GM21737 (cell line): ENCODE measurements around the gene URB2.
"Not testable (repeated sequence)": the region's sequence is repeated elsewhere in the genome, so short reads cannot be mapped to it uniquely, and the experiment has no call there.

Source experiments
- ATAC-seq: cut with Tn5 transposase; IDR thresholded peaks from one replicate; pipeline ENCODE4 v1.9.1; 2021; ENCODE audit warnings: mild to moderate bottlenecking, moderate library complexity; ENCODE audit not compliant: unreplicated experiment

URB2 gene

DNA sequence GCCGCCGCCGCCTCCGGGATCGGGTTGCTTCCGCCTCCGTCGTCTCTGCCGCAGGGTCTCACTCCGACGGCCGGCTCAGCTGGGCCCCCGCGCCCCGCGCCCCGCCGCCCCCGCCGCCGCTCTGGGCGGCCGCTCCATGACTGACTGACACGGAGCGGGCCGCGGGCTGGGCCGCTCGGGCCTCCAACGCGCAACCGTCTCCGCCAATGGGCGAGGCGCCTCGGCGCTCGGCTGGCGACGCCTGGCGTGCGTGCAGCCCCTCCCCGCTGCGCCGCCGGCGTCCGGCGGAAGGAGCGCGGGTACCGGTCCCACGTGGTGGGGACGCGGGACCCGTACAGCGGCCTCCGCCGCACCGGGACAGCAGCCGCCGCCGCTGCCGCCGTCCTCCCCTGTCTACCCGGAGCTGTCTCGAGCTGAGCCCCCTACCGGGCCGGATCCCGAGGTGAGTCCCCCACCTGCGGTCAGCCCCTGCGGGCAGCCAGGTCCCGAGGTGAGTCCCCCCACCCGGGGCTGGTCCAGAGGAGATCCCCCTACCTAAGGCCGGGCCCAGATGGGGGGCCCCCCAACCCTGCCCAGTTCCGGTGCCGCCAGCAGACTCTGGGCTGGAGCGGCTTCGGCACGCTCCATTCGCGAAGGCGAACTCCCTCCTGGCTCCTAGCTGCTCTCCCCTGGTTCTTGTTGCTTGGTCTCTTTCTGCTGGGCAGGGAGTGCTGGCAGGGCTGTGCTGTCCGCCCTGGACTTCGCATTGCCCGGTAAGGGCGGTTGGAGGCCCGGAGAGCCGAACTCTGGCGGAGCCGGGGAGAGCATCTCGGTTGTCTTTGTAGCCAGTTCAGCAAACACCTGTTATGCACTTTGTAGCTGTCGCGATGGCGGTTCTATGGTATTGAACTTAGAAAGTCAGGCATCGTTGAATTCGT, at the start of gene URB2, which contains the start of gene TAF5L:
URB2 (plus strand) TSS at position 333 of the 917 bp plus-strand sequence. CDS start 1,387 bp downstream, outside the sequence.
TAF5L (minus strand) TSS at position 208 of the 917 bp plus-strand sequence. CDS start 11,640 bp downstream, outside the sequence.
- peak; percentile 85 for ATAC-seq

DNA sequence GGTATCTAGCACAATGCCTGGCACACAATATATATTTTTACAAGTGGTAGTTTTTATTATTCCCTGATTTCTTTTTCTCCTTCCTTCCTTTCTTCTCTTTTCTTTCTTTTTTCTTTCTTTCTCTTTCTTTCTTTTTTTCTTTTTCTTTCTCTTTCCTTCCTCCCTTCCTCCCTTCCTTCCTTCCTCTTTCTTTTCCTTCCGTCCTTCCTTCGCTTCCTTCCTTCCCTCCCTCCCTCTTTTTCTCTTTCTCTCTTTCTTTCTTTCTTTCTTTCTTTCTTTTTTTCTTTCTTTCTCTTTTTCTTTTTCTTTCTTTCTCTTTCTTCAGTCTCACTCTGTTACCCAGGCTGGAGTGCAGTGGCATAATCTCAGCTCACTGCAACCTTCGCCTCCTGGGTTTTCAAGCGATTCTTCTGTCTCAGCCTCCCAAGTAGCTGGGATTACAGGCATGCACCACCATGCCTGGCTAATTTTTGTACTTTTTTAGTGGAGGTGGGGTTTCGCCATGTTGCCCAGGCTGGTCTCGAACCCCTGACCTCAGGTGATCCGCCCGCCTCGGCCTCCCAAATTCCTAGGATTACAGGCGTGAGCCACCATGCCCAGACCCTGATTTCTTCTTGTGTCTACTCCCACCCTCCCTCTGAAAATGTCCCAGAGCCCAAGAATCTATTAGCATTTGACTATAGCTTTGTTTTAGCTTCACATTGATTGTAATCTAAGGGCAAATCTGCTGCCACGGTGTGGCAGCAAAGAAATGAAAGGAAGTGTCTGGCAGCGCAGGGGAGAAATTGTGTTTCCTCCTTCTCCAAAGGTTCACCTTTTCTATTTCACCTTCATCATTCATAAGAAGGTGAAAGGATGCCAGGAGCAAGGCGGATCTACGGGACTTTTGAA, 47.6 kb upstream of the URB2 start:
- ATAC-seq, result no peak

DNA sequence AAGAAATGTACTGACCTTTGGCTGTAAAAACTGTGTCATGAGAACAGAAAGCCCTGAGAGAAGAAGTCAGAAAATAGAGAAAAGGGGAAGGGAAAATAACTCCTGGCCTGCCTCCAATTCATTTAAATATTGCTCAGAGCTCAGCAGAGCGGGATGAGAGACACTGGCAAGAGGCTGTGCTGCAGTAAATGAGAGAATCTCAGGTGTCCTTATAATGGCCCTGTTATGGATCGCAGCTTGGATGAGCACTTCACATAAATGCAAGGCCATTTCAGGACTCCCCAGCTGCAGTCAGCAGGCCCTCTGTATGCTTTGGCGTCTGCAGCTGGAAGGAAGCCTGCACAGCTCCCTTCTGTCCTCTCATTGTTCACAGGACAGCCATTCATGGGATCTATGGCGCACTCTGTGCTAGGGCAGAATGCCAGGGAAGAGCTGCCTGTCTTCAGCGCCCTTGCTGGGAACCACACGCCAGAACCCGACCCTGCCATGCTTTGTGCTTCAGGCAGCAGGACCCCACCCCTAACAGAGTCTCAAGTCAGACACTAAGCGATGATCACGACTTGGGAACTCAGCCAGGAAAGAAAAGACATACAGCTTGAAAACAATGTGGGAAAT, 46.9 kb upstream of the URB2 start:
- ATAC-seq, result no peak

DNA sequence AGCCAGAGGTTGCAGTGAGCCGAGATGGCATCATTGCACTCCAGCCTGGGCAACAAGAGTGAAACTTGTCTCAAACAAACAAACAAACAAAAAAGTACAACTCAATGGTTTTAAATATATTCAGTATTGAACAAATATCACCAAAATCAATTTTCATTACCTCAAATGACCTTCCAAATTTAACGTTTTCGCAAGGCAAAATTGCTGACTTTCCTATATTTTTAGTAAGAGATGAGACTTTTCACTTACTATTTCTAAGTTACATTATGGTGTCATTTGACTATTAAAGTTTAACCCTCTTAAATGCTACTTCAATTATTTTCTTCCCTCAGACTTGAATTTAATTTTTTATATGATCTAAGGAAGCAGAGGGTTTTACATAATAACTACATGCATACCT, 44.6 kb upstream of the URB2 start:
- ATAC-seq, result no peak

DNA sequence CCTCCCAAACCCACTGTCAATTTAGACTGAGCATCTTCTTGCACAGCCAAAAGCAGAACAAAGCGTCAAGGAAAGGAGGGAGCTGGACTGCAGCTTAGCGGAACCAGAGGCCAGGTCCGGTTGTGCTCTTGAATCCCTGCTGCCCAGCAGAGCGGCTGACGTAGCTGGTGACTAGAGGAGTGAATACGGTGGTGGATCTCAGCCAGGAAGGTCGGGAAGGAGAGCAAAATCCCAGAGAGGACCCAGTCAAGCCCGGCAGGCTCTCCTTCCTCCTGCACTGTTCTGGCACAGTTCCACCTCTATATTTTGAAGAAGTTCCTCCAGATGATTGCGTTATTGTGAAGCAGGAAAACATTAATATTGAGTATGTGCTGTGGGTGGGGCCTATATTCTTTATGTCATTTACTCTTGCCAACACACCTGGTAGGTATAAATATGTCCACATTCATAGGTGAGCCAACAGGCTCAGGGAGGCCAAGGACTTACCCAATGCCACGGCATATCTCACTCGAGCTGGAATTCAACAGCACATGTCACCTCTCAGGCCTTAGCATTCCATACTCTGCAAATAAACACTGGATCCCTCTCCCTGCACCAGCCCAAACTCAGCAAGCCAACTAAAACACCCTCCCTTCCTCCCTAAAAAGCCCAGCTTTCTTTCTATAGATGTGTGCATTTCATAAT, 43.9 kb upstream of the URB2 start:
- ATAC-seq, result no peak

DNA sequence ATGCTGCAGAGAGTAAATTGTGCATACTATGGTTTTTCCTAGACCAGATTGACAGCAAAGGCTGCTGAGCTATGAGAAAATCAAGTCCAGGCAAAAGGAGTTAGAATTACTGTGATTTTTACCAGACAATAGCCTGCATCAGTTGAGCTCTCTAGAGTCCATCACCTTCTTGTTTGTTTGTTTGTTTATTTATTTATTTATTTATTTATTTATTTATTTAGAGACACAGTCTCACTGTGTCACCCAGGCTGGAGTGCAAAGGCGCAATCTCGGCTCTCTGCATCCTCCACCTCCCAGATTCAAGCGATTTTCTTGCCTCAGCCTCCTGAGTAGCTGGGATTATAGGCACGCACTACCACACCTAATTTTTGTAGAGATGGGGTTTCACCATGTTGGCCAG, 43.3 kb upstream of the URB2 start:
- no peak for ATAC-seq

DNA sequence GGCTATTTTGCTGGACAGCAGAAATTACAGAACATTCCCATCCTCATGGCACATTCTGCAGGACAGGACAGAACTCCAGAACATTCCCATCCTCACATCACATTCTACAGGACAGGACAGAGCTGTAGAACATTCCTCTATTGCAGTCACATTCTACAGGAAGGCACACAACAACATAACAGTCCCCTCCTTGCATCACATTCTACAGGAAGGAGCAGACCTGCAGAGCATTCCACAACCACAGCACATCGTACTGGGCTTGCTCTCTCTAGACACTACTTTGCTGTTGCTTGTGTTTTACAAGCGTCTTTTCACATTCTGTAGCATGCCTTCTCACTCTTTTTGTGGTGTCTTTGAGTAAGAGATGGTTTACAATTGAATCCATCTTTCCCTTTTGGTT, 40.7 kb upstream of the URB2 start:
- no peak for ATAC-seq

DNA sequence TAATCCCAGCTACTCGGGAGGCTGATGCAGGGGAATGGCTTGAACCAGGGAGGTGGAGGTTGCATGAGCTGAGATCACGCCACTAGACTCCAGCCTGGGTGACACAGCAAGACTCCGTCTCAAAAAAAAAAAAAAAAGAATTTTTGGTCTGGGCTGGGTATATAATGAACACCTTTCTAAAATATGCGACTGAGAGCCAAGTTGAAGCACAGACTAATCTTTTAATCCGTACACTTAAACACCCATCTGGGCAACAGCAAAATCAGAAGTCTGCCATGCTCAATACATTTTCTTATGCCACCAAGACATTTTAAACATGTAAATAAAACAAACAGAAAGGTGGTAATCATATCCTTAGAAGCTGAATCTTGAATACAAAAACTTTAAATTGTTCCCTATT, 35.9 kb upstream of the URB2 start:
- no peak for ATAC-seq

DNA sequence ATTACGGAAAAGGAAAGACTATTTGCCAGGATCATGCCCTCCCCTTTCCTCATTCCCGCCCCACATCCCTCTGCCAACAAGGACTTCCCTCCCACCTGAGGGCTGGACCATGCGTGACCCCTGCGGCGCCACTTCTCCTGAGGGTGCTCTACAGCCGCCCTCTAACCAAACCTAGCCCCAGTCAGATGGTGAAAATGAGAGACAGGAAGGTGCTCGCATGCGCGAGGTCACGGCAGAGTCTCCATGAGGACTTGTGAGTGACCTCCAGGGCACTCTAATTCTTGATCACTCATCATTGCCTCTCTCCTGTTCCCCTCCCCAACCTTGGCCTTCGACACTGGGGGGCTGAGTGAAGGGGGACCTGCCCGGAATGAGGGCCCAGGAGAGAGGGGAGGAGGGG, 32.2 kb upstream of the URB2 start:
- no peak for ATAC-seq

DNA sequence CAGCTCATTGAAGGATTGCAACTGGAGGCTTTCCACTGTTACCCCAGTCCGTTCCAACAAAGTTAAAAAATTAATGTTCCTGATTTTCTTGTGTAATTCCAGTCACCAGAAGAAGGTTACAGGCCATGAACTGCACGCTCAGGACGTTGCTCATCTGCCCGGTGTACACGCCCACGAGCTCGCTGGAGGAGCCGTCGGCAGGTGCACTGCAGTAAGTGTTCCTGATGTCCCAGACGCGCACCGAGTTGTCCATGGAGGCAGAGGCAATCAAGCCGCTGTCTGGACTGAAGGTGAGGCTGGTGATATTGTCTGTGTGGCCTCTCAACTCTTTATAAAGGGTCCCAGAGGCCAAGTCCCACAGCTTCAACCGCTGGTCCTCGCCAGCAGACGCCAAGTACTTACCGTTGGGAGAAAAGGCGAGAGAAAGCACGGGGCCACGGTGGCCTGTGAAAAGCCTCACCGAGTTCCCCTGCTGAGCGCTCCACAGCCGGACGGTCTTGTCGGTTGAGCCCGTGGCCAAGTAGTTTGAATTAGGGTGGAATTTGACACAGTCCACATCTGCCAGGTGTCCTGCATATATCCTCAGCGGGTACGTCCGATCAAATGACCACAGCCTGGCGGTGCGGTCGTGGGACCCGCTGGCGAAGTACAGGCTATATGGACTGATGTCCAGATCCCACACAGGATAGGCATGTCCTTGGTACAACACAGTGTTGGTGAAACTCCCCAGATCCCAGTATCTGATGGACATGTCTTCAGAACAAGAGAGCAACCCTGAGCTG, 31.6 kb upstream of the URB2 start:
- no peak for ATAC-seq

DNA sequence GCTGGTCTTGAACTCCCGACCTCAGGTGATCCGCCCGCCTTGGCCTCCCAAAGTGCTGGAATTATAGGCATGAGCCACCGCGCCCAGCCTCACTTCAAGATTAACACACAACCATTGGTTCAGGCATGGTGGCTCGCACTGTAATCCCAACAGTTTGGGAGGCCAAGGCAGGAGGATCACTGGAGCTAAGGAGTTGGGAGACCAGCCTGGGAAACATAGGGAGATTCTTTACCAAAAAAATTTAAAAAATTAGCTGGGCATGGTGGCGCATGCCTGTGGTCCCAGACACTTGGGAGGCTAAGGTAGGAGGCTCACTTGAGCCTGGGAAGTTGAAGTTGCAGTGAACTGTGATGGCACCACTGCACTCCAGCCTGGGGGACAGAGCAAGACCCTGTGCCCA, 30.2 kb upstream of the URB2 start:
- ATAC-seq, result not testable (repeated sequence)

DNA sequence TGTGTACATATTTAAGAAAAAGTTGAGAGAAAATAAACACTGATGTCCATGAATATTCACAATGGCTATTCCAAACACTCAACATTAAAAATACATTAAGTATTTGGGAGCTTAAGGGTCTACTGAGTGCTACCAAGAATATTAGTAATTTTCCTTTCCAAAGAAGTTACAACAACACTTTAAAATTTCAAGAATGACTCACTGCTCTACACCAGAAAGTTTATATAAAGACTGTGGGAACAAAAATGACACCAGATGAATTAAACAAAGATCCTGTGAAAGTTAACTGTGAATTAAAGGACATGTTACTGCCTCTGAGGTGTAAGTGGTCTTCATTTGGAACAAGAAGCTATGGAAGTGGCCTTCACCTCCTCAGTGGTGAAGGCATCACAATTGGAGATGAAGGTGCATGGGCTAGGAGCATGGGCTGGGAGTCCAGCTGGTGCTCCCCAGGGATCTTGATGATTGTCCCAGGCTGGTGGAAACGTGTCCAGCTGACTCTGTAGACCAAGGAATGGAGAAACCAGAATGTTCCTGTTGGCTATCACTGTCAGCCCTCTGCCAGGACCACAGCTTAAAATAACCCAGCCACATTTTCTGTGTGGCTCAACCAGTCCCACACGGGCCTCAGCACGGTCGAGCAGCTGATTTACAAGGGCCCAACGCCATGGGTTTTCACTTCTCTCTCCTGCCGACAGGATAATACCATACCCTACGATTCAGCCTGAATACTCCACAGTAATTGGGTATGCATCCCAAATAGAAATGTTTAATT, 28.9 kb upstream of the URB2 start:
- ATAC-seq, result no peak

DNA sequence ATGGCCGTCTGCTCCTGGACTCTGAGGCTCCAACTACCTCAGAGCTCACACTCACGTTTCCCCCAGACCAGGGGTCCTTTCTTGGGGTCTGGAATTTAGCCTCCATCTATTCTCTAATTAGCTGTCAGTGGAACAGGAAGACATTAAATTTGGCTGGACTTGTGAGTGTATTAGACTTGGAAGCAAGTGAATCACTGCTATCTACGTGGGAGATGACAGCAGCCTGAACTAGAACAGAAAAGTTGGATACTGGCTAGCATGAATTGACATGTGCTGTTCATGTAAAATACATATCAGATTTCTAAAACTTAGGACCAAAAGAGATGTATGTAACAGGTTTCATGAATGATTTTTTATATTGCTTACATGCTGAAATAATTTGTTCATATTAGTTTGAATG, 28.2 kb upstream of the URB2 start:
- ATAC-seq, result no peak

DNA sequence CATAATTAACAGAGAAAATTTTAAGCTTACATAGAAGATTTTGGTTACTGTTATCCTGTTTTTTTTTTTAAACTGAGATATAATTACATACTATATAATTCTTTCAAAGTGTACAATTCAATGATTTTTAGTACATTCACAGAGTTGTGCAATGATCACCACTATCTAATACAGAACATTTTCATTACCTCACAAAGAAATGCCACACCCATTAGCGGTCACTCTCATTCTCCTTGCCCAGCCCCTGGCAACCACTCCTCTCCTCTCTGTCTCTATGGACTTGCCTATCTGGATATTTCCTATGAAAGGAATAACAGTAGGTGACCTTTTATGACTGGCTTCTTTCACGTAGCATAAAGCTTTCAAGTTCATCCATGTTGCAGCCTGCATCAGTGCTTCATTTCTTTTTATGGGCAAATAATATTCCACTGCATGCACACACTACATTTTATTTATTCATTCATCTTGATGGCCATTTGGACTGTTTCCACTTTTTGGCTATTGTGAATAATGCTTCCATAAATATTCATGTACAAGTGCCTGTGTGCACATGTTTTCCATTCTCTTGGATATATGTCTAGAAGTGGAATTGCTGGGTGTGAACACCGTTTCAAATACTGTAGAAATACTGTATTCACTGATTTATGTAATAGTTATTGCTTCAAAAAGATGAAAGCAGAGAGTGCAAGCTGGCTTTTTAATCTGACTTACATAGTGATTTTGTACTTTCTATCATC, 26.7 kb upstream of the URB2 start:
- ATAC-seq, result no peak

DNA sequence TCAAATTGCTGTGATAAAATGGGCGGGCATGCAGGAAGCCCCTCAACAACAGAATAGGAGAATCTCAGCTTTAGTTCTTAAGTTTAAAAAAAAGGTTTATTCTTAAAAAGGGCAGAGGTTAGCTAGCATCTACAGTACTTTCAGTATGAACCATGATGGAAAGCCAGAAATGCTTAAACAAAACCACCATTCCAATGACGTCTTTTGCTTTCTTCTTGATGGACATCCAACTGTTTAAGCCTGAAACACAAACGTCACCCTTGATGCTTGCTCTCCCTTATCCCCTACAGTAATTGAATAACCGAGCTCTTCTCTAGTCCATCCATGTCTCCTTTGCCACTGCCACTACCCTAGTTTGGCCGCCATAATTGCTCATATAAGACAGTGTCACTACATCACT, 25.8 kb upstream of the URB2 start:
- ATAC-seq, result no peak

DNA sequence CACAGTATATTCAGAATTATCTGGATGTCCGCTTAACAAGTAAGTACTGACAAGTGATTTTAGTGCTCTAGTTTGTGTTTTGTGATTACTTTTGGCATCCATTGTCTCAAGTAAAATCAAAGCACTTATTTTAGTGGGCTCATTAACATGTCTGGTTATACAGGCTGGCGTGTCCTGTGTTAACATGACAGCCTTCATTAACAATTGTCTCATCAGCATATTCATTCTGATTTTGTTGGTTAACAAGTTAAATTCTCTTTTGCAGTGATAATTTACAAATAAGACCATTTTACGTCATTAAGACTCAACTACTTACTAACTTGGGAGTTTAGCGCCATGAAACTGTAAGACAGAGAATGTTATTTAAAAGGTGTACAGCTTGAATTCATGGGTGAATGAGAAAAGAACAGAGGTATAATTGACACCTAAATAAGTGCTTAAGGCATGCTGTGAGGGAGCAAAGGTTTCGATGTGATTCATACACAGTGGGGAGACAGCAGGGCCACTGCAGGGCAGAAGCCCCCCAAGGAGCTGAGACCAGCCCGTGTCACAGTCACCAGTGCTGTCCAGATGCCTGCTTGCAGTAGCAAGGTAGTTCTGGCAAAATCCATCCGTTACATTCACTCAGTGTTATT, 22.6 kb upstream of the URB2 start:
- no peak for ATAC-seq

DNA sequence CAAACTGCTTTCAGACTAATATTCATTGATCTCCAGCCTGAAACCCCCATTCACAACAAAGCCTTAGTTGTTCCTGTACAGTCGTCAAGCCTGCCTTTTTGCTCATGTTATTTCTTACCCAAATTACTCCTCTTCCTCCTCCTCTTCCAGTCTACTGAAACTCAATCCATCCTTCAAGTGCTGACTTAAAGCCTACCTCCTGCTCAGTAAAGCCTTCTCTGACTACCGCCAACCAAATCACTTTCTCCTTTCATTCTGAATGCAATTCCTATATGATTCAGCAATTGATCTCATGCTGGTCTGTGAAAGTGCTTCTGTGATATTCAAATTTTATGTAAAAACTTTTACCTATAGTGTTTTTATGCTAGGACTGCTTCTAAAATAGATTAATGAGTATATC, 18.7 kb upstream of the URB2 start:
- ATAC-seq, result no peak

DNA sequence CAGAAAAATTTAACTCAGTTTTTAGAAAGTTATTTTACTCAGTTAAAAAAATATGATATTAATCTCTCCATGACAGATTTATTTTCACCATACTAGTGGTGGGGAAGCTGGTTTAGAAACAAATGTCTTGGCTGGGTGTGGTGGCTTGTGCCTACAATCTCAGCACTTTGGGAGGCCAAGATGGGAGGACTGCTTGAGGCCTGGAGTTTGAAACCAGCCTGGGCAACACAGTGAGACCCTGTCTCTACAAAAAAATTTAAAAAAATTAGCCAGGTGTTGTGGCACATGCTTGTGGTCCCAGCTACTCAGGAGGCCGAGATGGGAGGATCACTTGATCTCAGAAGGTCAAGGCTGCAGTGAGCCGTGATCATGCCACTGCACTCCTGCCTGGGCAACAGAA, 17.5 kb upstream of the URB2 start:
- no peak for ATAC-seq
